NAMALWA (cell line): Measurements from ENCODE around the gene UBLCP1.
"Not testable (repeated sequence)": the region's sequence is repeated elsewhere in the genome, so short reads cannot be mapped to it uniquely, and the experiment has no call there.

ENCODE experiments used
- DNase-seq: peaks from one replicate; pipeline ENCODE4 v3.0.0-alpha.2; 2015; ENCODE audit warnings: low spot score

The UBLCP1 gene

DNA sequence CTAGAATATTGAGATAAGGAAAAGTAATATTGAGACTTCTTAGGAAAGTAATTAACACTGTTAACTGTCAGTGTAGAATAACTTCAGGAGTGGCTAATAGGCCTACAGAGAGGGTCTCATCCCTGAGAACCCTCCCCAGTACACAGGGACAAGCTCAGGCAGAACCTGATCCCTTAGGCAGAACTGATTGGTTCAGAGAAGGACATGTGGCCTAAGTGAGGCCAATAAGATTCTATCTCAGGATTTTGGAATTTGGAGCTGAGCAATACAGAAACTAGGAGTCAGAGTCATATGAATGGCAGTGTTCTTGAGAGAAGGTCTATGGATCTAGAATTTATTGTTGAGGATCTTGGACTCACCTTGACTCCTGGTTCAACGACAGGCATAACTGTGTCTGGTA is 10.9 kb upstream of the UBLCP1 start:
- DNase-seq: no peak

GRCh38 chr5:159257007-159257406 is 6.1 kb upstream of the UBLCP1 start:
- no peak for DNase-seq

GRCh38 chr5:159257629-159258283 is 5.3 kb upstream of the UBLCP1 start:
- no peak for DNase-seq

GRCh38 chr5:159258361-159258760 is 4.7 kb upstream of the UBLCP1 start:
- DNase-seq: no peak

DNA sequence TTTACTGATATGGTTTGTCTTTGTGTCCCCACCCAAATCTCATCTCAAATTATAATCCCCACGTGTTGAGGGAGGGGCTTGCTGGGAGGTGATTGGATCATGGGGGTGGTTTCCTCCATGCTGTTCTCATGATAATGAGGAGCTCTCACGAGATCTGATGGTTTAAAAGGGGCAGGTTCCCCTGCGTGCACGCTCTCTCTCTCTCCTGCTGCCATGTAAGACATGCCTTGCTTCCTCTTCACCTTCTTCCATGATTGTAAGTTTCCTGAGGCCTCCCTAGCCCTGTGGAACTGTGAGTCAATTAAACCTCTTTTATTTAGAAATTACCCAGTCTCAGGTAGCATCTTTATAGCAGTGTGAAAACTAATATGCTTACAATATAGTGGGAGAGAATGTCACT is 2.9 kb upstream of the UBLCP1 start:
- not testable (repeated sequence) for DNase-seq

GRCh38 chr5:159262472-159262858 is 625 bp upstream of the UBLCP1 start:
- DNase-seq: no peak

- no peak for DNase-seq
Measured at GRCh38 chr5:159263569-159263905, 447 bp downstream of the UBLCP1 start.

- not testable (repeated sequence) for DNase-seq
Measured at GRCh38 chr5:159266764-159267163, 3.7 kb downstream of the UBLCP1 start.

GRCh38 chr5:159269723-159270122 is 6.6 kb downstream of the UBLCP1 start:
- no peak for DNase-seq

GRCh38 chr5:159273923-159274322 is 10.8 kb downstream of the UBLCP1 start:
- no peak for DNase-seq

- DNase-seq: no peak
Measured at GRCh38 chr5:159274676-159275075, 11.6 kb downstream of the UBLCP1 start.

DNA sequence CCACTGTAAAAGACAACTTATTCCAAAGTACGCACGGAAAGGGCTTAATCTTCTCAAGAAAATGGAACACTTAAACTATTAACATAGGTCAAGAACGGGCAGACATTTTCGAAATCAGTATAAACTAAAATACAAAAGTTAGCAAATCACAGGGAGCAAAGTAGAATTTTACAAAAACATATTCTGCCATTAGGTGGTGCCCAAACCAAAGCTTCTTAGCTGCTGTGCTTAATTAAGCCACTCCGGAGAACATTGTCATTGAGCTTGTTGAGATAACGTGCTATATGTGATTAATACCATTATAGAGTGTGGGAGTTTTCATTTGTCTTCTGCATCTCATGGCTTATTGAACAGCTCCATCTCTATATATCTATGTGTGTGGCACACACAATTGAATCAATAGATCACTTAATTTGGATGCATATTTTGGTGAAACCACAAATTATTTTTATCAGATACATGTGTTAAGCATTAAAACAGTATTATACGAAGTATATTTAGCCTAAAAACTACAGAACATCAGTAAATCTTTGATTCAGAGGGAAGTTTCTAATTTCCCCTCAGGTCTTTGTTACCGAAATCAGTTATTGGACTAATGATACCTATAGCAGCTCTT is 23.4 kb downstream of the UBLCP1 start:
- peak; percentile 73 for DNase-seq

DNA sequence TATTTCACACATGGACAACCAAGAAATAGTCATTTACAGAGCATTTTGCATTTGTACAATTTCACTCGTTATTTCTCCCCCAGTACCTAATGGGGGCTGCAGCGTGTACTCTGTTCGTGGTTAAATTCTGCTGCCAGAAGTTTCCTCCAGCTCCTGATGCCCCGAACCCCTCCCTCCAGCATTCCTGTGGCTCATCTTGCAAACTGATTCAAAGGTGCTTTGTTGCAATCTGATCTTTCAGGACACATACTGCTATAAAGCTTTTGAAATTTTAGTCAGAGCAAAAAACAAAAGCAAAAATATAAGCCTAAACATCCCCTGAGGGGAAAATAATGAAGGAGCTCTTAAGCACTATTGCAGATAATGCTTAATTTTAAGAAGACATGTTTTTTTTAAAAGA is 27.7 kb downstream of the UBLCP1 start:
- DNase-seq: no peak

DNA sequence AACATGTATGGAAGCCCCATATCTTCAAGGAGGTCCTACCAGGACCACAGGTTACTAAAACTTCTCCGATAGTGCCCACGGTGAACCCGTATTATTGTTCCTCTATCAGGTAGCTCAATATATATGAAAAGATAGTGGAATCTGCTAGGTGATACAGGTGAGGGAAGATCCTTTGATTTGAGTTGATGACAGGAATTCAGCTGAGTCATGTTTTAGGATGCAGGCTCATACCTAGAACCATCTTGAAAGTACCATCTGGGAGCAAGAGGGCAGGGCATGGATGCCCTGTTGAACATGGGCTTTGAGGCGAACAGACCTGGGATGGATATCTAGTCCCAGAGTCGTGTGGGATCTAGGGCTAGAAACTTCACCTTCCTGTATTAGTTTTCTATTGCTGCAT is 31.8 kb downstream of the UBLCP1 start:
- DNase-seq: no peak

GRCh38 chr5:159297300-159297699 is 34.2 kb downstream of the UBLCP1 start:
- DNase-seq: not testable (repeated sequence)

DNA sequence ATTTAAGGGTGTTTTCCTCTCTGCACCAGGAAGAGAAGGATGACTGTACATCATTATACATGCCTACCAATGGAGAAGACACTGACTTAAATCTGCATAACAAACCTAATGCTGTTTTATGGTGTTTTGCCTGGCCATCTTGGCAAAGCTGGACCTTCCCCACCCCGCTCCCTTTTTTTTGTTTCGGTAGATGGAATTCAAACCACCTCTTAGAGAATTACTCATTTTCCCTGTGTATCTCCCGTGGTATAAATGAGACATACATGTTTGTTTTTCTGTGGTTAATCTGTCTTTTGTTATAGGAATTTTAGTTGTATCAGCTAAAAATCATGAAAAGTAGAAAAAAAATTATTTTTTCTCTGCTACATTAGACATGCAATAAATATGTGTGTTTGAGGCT is 38.4 kb downstream of the UBLCP1 start:
- no peak for DNase-seq

DNA sequence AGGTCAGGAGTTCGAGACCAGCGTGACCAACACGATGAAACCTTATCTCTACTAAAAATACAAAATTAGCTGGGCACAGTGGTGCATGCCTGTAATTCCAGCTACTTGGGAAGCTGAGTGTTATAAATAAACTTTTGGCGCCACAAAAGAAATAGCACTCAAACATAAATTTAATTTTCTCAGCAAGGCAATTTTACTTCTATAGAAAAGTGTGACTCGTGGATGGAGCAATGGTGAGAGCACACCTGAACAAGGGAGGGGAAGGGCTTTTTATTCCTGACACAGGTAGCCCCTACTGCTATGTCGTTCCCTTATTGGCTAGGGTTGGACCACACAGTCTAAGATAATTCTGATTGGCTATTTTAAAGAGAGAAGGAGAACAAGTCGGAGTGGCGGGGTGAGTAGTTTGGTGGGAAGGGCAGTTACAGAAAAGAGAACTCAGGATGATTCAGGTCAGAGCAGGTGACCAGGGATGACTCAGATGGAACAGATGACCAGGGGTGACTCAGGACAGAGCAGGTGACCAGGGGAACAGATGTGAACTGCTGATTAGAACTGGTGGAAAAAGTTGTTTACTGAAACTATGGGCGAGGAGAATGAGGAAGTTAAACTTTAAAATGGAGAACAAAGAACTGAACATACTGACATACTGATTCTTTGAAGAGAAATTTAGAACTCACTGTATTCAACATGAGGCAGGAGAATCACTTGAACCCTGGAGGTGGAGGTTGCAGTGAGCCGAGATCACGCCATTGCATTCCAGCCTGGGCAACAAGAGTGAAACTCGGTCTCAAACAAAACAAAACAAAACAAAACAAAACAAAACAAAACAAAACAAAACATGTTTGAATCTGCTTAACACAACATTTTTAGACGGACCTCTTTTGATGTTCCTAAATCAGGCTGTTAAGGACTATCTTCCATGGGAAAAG is 39.1 kb downstream of the UBLCP1 start:
- peak; percentile 37 for DNase-seq

GRCh38 chr5:159303286-159303685 is 40.2 kb downstream of the UBLCP1 start:
- DNase-seq: no peak

DNA sequence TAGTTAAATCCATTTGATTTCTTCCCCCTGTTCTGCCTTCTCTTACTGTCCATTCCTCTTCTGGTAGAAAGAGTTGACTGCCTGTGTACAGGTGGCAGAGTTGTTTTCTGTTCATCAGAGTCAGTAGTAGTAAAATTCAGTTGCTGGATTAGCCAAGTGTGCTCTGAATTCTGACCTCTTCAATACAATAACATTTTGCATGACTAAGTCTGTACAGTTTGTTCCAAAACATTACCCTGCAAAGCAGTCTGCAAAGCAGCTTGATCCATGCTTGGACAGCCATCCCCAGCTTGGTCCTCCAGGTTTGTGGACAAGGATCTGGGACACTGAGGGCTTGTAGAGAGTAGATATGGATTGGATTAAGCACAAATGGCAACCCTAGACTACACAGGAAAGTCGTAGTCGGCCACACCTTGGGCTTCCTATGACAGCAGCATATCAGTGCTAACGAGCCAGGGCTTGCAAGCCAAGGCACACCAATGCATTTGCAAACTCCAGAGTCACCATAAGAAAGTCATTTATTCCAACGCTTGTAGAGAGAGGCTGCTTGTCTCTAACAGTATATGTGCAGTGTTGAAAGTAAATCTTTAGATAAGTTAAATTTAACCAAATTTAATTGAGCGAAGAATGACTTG is 42.0 kb downstream of the UBLCP1 start:
- no peak for DNase-seq

DNA sequence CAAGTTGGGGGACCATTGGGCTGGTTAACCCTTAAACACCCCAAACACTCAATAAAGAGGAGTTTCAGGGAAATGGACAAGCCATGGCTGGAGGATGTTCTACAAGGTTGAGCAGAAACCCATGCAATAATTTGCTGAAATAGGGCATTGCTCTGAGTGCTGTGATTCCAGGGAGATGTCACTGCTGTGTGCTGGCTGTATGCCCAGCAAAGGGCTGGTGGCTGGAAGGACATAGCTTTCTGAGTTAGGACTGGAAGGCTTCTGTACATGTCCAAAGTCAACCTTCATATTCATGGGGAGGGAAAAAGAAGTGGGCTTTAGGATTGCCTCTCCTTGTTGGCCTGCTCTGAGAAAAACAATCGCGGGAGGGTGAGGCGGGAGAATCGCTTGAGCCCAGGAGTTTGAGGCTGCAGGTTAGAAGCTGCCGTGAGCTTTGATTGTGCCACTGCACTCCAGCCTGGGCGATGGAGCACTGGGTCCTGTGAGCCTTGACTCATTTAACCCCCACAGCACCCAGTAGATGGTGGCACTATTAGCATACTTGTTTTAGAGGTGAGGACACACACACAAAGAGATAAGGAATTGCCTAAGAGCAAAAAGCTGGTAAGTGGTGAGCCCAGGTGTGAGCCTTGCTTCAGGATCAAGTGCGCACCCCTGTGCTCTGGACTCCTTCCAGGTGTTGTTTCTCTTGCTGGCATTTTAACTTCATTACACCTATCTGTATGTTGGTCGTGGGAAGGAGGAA is 46.8 kb downstream of the UBLCP1 start:
- DNase-seq: no peak

- peak; percentile 54 for DNase-seq
Measured at GRCh38 chr5:159310511-159310910, 47.4 kb downstream of the UBLCP1 start.

GRCh38 chr5:159311063-159311462 is 48.0 kb downstream of the UBLCP1 start:
- no peak for DNase-seq
